ENCODE measurements around the gene LYPD6B.

DNA sequence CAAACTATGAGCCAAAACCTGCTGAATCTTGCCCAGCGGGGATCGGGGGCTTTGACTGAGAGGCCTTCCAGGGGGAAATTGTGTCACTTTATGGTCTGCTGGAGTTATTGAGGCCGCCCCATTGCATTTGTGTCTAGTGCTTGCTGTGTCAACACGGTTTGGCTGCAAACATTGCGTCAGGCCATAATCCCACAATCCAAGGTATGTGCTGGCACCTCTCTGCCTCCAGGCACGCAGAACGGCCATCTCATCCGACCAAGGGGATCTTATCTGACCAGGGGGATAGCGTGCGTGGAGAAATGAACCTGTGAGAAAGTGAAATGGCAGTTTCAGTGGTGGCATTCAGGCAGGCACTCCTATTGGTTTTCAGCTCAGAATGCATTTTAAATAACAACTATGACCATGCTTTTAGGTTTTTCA, 18.1 kb upstream of the LYPD6B start:
- TF ChIP-seq, protein P1, sequence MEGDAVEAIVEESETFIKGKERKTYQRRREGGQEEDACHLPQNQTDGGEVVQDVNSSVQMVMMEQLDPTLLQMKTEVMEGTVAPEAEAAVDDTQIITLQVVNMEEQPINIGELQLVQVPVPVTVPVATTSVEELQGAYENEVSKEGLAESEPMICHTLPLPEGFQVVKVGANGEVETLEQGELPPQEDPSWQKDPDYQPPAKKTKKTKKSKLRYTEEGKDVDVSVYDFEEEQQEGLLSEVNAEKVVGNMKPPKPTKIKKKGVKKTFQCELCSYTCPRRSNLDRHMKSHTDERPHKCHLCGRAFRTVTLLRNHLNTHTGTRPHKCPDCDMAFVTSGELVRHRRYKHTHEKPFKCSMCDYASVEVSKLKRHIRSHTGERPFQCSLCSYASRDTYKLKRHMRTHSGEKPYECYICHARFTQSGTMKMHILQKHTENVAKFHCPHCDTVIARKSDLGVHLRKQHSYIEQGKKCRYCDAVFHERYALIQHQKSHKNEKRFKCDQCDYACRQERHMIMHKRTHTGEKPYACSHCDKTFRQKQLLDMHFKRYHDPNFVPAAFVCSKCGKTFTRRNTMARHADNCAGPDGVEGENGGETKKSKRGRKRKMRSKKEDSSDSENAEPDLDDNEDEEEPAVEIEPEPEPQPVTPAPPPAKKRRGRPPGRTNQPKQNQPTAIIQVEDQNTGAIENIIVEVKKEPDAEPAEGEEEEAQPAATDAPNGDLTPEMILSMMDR (IDR thresholded peaks at IDR 0.05) = no peak
- no peak for TF ChIP-seq EP300 (IDR thresholded peaks at IDR 0.05)

All from ovary (tissue), 3 donors.